A673 (cell line): Measurements from ENCODE around the gene ZSCAN18.

Experiments
- EZH2 ChIP-seq: fragments of 200-600 bp; sonication (generic); IDR thresholded peaks from 2 replicates; pipeline ENCODE4 v1.6.1; 2017; ENCODE audit warnings: borderline replicate concordance, low read depth, mild to moderate bottlenecking, mixed read lengths, antibody characterized with exemption, low read length; ENCODE audit not compliant: poor library complexity, severe bottlenecking
- TF ChIP-seq, protein P1 (sequence below): fragments of 300-800, 200-600 bp; sonication (generic); conservative IDR thresholded peaks from 2 replicates; pipeline ENCODE4 v1.5.1; 2017; ENCODE audit warnings: low read depth, mild to moderate bottlenecking, antibody characterized with exemption, low read length, moderate library complexity, mixed read lengths

DNA sequence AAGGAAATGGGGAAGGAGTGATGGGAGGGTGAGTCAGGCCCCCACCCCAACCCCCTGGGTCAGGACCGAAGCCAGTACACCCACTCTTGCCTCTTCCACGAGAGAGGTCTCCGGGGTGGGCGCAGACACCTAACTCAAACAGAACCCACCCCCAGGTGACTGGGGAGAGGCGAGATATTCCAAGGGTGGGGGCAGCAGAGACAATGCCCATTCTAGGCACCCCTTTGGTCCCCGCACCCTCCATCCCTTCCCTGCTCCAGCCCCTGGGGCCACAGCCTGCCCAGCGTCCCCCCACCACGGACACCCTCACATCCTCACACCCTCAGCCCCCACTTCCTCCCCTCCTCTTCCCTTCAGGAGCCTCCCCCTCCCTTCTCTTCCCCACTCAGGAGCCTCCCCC, 682 bp downstream of the ZSCAN18 start:
- TF ChIP-seq, protein P1, sequence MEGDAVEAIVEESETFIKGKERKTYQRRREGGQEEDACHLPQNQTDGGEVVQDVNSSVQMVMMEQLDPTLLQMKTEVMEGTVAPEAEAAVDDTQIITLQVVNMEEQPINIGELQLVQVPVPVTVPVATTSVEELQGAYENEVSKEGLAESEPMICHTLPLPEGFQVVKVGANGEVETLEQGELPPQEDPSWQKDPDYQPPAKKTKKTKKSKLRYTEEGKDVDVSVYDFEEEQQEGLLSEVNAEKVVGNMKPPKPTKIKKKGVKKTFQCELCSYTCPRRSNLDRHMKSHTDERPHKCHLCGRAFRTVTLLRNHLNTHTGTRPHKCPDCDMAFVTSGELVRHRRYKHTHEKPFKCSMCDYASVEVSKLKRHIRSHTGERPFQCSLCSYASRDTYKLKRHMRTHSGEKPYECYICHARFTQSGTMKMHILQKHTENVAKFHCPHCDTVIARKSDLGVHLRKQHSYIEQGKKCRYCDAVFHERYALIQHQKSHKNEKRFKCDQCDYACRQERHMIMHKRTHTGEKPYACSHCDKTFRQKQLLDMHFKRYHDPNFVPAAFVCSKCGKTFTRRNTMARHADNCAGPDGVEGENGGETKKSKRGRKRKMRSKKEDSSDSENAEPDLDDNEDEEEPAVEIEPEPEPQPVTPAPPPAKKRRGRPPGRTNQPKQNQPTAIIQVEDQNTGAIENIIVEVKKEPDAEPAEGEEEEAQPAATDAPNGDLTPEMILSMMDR = no peak
- TF ChIP-seq EZH2 = no peak
